Osteocyte (in vitro differentiated cells): Measurements from ENCODE around the gene DHRS3. TPM values are rescaled to one million over a fixed set of nuclear protein-coding genes. Genes with fewer than 3 reads are reported as not detected.

ENCODE experiments used
- DNase-seq: peaks from one replicate; pipeline ENCODE4 v3.0.0; 2021; ENCODE audit warnings: mixed read lengths; ENCODE audit not compliant: unreplicated experiment; ENCODE audit errors: extremely low spot score
- H3K27ac Mint-ChIP-seq: one replicate; pipeline ENCODE4 v1.8.0; 2021; ENCODE audit warnings: mild to moderate bottlenecking, mixed read lengths; ENCODE audit not compliant: unreplicated experiment
- H3K27me3 Mint-ChIP-seq: one replicate; pipeline ENCODE4 v1.8.0; 2021; ENCODE audit warnings: mixed read lengths; ENCODE audit not compliant: unreplicated experiment
- H3K36me3 Mint-ChIP-seq: one replicate; pipeline ENCODE4 v1.8.0; 2021; ENCODE audit warnings: mixed read lengths; ENCODE audit not compliant: unreplicated experiment
- H3K4me1 Mint-ChIP-seq: one replicate; pipeline ENCODE4 v1.8.0; 2021; ENCODE audit warnings: mixed read lengths; ENCODE audit not compliant: unreplicated experiment
- H3K4me3 Mint-ChIP-seq: one replicate; pipeline ENCODE4 v1.8.0; 2021; ENCODE audit warnings: mild to moderate bottlenecking, moderate library complexity, mixed read lengths; ENCODE audit not compliant: unreplicated experiment
- H3K9me3 Mint-ChIP-seq: one replicate; pipeline ENCODE4 v1.8.0; 2021; ENCODE audit warnings: mixed read lengths; ENCODE audit not compliant: unreplicated experiment
- total RNA-seq: library from RNA; stranded (reverse); gene quantifications from 2 replicates; pipeline ENCODE4 v1.2.1, GENCODE V29; 2021
- TF ChIP-seq, protein P1 (sequence below): fragments of 200-600 bp; sonication (generic); IDR thresholded peaks from 2 replicates; pipeline ENCODE4 v1.5.0; 2021; ENCODE audit warnings: antibody characterized with exemption, mild to moderate bottlenecking, moderate library complexity

The DHRS3 gene
- total RNA-seq, 1 donor from 2014 or later = 52.5 TPM

DNA sequence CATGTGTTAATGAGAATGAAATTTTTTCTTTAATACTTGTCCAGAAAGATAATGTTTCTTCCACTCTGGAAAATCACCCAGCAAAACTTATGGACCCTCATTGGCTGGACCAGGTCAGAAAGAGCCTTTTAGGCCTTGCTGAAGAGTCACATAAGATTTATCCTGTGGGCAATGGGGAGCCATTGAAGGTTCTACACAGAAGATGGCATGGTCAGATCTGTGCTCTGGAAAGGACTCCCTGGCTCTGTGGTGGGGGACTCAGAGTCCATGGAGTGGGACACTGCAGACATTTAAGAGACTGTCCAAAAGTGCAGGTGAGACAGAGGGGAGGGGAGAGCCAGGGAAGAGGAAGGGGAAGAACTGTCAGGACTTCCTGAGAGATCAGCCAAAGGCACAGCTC, 66.4 kb downstream of the DHRS3 start:
- TF ChIP-seq, protein P1, sequence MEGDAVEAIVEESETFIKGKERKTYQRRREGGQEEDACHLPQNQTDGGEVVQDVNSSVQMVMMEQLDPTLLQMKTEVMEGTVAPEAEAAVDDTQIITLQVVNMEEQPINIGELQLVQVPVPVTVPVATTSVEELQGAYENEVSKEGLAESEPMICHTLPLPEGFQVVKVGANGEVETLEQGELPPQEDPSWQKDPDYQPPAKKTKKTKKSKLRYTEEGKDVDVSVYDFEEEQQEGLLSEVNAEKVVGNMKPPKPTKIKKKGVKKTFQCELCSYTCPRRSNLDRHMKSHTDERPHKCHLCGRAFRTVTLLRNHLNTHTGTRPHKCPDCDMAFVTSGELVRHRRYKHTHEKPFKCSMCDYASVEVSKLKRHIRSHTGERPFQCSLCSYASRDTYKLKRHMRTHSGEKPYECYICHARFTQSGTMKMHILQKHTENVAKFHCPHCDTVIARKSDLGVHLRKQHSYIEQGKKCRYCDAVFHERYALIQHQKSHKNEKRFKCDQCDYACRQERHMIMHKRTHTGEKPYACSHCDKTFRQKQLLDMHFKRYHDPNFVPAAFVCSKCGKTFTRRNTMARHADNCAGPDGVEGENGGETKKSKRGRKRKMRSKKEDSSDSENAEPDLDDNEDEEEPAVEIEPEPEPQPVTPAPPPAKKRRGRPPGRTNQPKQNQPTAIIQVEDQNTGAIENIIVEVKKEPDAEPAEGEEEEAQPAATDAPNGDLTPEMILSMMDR = no peak
- Mint-ChIP-seq H3K36me3 (no peaks in the 10 kb centered on the region), H3K27me3 (no peaks in the 10 kb centered on the region), H3K27ac (no peak overlapping the region), H3K4me3 (no peak overlapping the region), H3K4me1 (peaks cover 66% of the 10 kb centered on the region), H3K9me3 (no peaks in the 10 kb centered on the region)
- no peak for DNase-seq

DNA sequence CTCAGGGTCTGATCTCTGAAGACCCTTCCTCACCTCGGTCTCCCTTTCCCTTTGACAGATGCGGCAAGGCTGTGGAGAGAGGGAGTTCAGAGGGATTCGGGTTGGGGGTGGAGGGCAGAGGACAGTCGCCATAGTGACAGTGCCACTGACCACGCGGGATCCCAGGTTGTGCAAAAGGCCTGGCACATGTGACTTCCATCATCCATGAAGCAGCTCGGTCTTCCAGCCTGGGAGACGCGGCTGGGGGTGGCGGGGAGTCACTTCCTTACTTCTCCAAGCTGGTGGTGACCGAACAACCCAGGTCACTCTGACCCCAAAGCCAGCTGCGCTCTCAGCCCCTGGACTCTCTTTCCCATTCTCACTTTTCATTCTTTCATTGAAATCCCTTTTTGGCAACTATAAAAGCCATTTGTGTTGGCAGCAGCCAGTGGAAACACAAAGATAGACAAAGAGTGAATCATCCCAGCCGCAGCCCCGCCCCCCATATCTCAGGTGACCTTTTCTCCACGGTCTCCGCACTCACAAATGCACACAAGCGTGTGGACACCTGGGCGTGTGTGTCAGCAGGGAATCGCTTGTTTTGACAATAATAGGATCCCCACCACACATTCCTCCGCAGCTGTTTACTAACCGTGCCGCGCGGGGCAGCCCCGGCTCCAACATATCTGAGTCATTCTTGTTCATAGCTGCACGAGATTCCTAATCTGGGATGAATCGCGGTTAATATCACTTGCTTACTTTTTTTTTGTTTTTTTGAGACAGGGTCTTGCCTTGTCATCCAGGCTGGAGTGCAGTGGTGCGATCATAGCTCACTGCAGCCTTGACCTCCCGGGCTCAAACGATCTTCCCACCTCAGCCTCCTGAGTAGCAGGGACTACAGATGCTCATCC, 68.3 kb downstream of the DHRS3 start:
- H3K4me3 Mint-ChIP-seq = peak overlapping the region; percentile 56
- DNase-seq = no peak
- H3K9me3 Mint-ChIP-seq = no peaks in the 10 kb centered on the region
- no peaks in the 10 kb centered on the region for H3K27me3 Mint-ChIP-seq
- TF ChIP-seq, protein P1 = no peak
- H3K4me1 Mint-ChIP-seq = peaks cover 51% of the 10 kb centered on the region
- H3K27ac Mint-ChIP-seq = peak overlapping the region; percentile 93
- H3K36me3 Mint-ChIP-seq = no peaks in the 10 kb centered on the region

DNA sequence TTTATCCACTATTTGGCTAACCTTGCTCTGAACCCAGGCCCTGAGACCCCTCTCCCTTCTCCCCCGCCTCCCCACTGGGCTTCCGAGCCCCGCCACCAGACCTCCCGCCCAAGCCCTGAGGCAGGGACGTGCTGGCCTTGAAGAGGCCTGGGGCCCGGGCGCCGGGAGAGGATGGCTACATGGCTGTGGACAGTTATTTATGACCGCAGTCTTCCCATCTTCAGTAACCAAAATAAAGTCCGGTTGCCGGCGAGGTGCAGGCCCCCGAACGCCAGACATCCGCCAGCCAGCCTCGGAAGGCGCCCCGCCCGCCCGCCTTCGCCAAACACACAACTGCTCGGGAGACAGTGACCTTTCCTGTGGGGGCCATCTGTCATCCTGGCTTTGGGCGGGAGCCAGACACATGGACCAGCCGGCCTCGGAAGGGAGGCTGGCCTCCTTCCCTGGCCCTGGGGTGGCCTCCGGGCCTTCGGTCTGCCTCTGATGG, 69.0 kb downstream of the DHRS3 start:
- H3K27ac Mint-ChIP-seq = peak overlapping the region; percentile 93
- H3K4me1 Mint-ChIP-seq = peaks cover 44% of the 10 kb centered on the region
- no peak overlapping the region for H3K4me3 Mint-ChIP-seq
- H3K36me3 Mint-ChIP-seq = no peaks in the 10 kb centered on the region
- H3K9me3 Mint-ChIP-seq = no peaks in the 10 kb centered on the region
- DNase-seq = no peak
- TF ChIP-seq, protein P1 = no peak
- no peaks in the 10 kb centered on the region for H3K27me3 Mint-ChIP-seq

DNA sequence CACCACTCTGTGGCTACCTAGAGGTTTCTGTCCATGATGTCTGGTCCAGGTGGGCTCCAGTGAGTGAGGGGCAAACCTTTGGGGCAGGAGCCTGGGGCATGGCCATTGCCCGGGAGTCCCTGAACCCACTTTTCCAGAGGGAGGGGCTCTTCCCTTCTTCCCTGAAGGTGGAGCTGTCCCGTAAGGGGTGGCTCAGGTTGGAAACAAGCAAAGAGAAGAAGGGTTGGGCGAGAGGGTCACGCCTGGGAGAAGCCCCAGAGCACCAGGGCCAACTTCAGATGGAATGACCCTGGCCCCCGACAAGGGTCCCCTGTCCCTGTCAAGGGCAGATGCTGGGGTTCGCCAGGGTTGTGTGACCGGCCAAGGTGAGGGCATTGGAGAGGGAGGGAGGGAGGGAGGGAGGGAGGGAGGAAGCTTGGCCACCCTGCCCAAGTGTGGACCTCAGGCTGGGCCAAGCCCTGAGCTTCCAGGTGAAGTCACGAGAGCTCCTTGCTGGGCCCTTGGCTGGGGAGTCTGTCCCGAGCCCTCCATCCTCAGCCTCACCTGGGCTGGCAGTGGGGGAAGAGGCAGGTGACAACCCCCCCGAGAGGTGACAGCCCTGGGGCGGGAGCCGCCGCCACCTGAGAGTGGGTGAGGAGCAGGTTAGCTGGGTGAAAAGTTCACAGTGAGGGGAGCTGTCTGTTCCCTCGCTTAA, 69.6 kb downstream of the DHRS3 start:
- Mint-ChIP-seq H3K27me3 (no peaks in the 10 kb centered on the region), H3K4me1 (peaks cover 42% of the 10 kb centered on the region), H3K36me3 (no peaks in the 10 kb centered on the region), H3K9me3 (no peaks in the 10 kb centered on the region), H3K4me3 (no peak overlapping the region), H3K27ac (peak overlapping the region; percentile 27)
- TF ChIP-seq, protein P1 = no peak
- no peak for DNase-seq
